ENCODE results near the gene PIM3. TPM values are rescaled to one million over a fixed set of nuclear protein-coding genes. Genes with fewer than 3 reads are reported as not detected.
A peak's percentile ranks its signal among the peaks of the same experiment; 100 is the strongest.

Gene PIM3
- total and polyA plus RNA-seq, 10 of the 15 experiments (the other 5 are each of a cell fraction or from before 2014, with no cell fraction given): 0.31 to 60.8 (median 12.4) TPM

GRCh38 chr22:49961601-49962011 lies 1.0 kb downstream of the PIM3 start (continued):
- TF ChIP-seq ETV6 (conservative IDR thresholded peaks at IDR 0.05 in 1 of 2, IDR thresholded peaks at IDR 0.05 in 1 of 2; ENCODE audit: borderline replicate concordance in 1 of 2, low read depth in 1 of 2): no peak

GRCh38 chr22:49962012-49962750 lies 1.6 kb downstream of the PIM3 start:
- RAD21 ChIA-PET (ENCODE audit: unreplicated experiment): interaction anchor here (0.8 to 2.6 kb wide), 7 partner anchors 9 to 68 kb away, joined by 3 to 15 read pairs (median 4); no protein-coding TSS in a partner anchor
- peak; percentile 33 for ATAC-seq
- TF ChIP-seq USF1 (IDR thresholded peaks at IDR 0.05; ENCODE audit: borderline replicate concordance, extremely low read length, insufficient read depth, low read depth, low read length) (peak; percentile 46), KLF5 (IDR thresholded peaks at IDR 0.05; ENCODE audit: partially characterized antibody) (no peak), IRF3 (IDR thresholded peaks at IDR 0.05) (no peak), MTA2 (IDR thresholded peaks at IDR 0.05; ENCODE audit: low read depth) (no peak), HDAC6 (IDR thresholded peaks at IDR 0.05; ENCODE audit: unreplicated experiment) (no peak), IRF5 (IDR thresholded peaks at IDR 0.05; ENCODE audit: borderline replicate concordance) (no peak), TARDBP (IDR thresholded peaks at IDR 0.05; ENCODE audit: borderline replicate concordance) (no peak), CEBPB (IDR thresholded peaks at IDR 0.05; ENCODE audit: borderline replicate concordance in 1 of 2, low read depth in 2 of 2, low read length in 2 of 2) (no peak), CBFB (IDR thresholded peaks at IDR 0.05; ENCODE audit: low read depth) (no peak), ZSCAN29 (IDR thresholded peaks at IDR 0.05) (0 out of 2 replicates have a peak, but pooled peaks have one; percentile 15), NKRF (conservative IDR thresholded peaks at IDR 0.05) (peak; percentile 58), BCL11A (IDR thresholded peaks at IDR 0.05; ENCODE audit: low read depth, low read length) (no peak), NFXL1 (IDR thresholded peaks at IDR 0.05; ENCODE audit: borderline replicate concordance) (no peak), POLR2AphosphoS2 (IDR thresholded peaks at IDR 0.05; ENCODE audit: low read depth, low read length) (peak; percentile 76)

More at GRCh38 chr22:49962012-49962750, 1.6 kb downstream of the PIM3 start:
- Histone ChIP-seq H3K36me3 (ENCODE audit: control insufficient read depth in 2 of 2, insufficient read depth in 2 of 2, low read length in 1 of 2) (peaks cover 14 to 19% of the 10 kb centered on the region in 2 experiments), H3K4me1 (ENCODE audit: control insufficient read depth, insufficient read depth, low read length) (peaks cover 32% of the 10 kb centered on the region), H3K27ac (ENCODE audit: control insufficient read depth, insufficient read depth) (peak overlapping the region; percentile 87), H3K27me3 (replicated peaks in 1 of 2; ENCODE audit: control insufficient read depth in 2 of 2, insufficient read depth in 2 of 2, low read length in 1 of 2) (no peaks in the 10 kb centered on the region), H4K20me1 (ENCODE audit: control insufficient read depth, insufficient read depth) (peaks cover 2% of the 10 kb centered on the region; the same call in 1 of the 2 replicates), H3K4me2 (ENCODE audit: control insufficient read depth, insufficient read depth) (peak overlapping the region; percentile 87), H3K9me3 (replicated peaks; ENCODE audit: control insufficient read depth, insufficient read depth, low read length) (no peaks in the 10 kb centered on the region), H2AFZ (ENCODE audit: control insufficient read depth, low read depth, low read length) (no peak overlapping the region), H3K9ac (ENCODE audit: control insufficient read depth, insufficient read depth, low read length) (peak overlapping the region; percentile 78), H3K4me3 (peak overlapping the region; percentile 98), H3K79me2 (ENCODE audit: control insufficient read depth, insufficient read depth, low read length) (peaks cover 49% of the 10 kb centered on the region)
- under 1% methylated on average over 41 of the region's 70 CpGs for WGBS (ENCODE audit: insufficient coverage, insufficient replicate concordance, low lambda C conversion rate, missing lambda C conversion rate)
- FAIRE-seq (no peak), DNase-seq (ENCODE audit: low read depth, low spot score) (no peak)
- POLR2A ChIA-PET: interaction anchor here (0.5 to 2.5 kb wide), 13 partner anchors 8 to 225 kb away, joined by 3 to 15 read pairs (median 4); no protein-coding TSS in a partner anchor
- in situ Hi-C loops (cut with MboI): loop anchor here (10.0 kb wide), 1 partner anchor 573 kb away; the partner anchor contains the start of gene TYMP
- BruUV-seq (replicated peaks): no TSS peak
- SMC1A ChIA-PET (ENCODE audit: uncharacterized antibody, unreplicated experiment): interaction anchor here (1.2 to 1.6 kb wide), 3 partner anchors 30 to 66 kb away, joined by 3 to 4 read pairs (median 3); no protein-coding TSS in a partner anchor
- CTCF ChIA-PET: interaction anchor here (1.0 to 2.2 kb wide), 6 partner anchors 9 to 68 kb away, joined by 3 to 6 read pairs (median 4); no protein-coding TSS in a partner anchor
- intact Hi-C loops (cut with micrococcal nuclease; ENCODE audit: unreplicated experiment): loop anchor here (5.0 kb wide), 1 partner anchor 225 kb away; the partner anchor contains the start of gene TRABD
